Prostate gland (tissue), 2 donors: Measurements from ENCODE around the gene SIK2. TPM values are rescaled to one million over a fixed set of nuclear protein-coding genes. Genes with fewer than 3 reads are reported as not detected.

Experiments
- DNase-seq: peaks from one replicate; pipeline ENCODE4 v3.0.0-alpha.2; 2019; ENCODE audit warnings: low spot score
- H3K27ac ChIP-seq, 2 donors: fragments of 200-600 bp; sonication (generic); 2 replicates each; pipeline ENCODE4 v1.5.1; 2017 to 2019
- H3K27me3 ChIP-seq: fragments of 200-600 bp; sonication (generic); replicated peaks from 2 replicates; pipeline ENCODE4 v1.5.1; 2019; ENCODE audit not compliant: insufficient read depth
- H3K36me3 ChIP-seq, 2 donors: fragments of 200-600 bp; sonication (generic); 1 replicate in 1 of 2; 2 replicates in 1 of 2; pipeline versions ENCODE4 v1.5.1 to v1.8.1; 2017 to 2019
- H3K4me1 ChIP-seq: fragments of 200-600 bp; sonication (generic); replicated peaks from 2 replicates; pipeline ENCODE4 v1.5.1; 2019
- H3K4me3 ChIP-seq, 2 donors: fragments of 200-600 bp; sonication (generic); 2 replicates each; pipeline ENCODE4 v1.5.1; 2017 to 2019
- H3K9me3 ChIP-seq: fragments of 200-600 bp; sonication (generic); 2 replicates; pipeline ENCODE4 v1.5.1; 2017
- CTCF ChIP-seq, 4 experiments: fragments of 200-600 bp in 2 of 4; fragments of 450-650 bp in 2 of 4; sonication (generic) in 2 of 4; IDR thresholded peaks; 1 replicate in 3 of 4; 2 replicates in 1 of 4; pipeline ENCODE4 v1.5.1; 2016 to 2019; ENCODE audit warnings: antibody characterized with exemption in 4 of 4, mild to moderate bottlenecking in 2 of 4, moderate library complexity in 2 of 4
- POLR2A ChIP-seq: fragments of 450-650 bp; IDR thresholded peaks from one replicate; pipeline ENCODE4 v1.6.1; 2016; ENCODE audit warnings: antibody characterized with exemption, mild to moderate bottlenecking
- POLR2AphosphoS5 ChIP-seq: sonication (generic); formaldehyde crosslinking; IDR thresholded peaks from one replicate; pipeline ENCODE4 v1.6.1; 2017; ENCODE audit warnings: antibody characterized with exemption
- WGBS: methylation state at CpG from one replicate; pipeline ENCODE4 v1.1.5; 2018; 5-methylcytosine and 5-hydroxymethylcytosine counted together
- intact Hi-C: fragments of 100-400 bp; cut with DNase I; formaldehyde crosslinking; loops from one replicate; pipeline ENCODE4 v1.14.2; 2022
- total RNA-seq, 2 donors: library from RNA; depleted of rRNA; stranded (reverse); fragments of >200 nt; gene quantifications; one replicate each; pipeline ENCODE4 v1.1.0, GENCODE V29; 2016

The SIK2 gene
- total RNA-seq, 2 donors from 2014 or later: 13.0 to 18.7 TPM

GRCh38 chr11:111693224-111693937 lies 91.1 kb downstream of the SIK2 start:
- WGBS: 98% methylated on average over 6 of the region's 6 CpGs
- Histone ChIP-seq H3K27me3 (no peaks in the 10 kb centered on the region), H3K4me1 (no peaks in the 10 kb centered on the region), H3K4me3 (no peak overlapping the region), H3K36me3 (no peaks in the 10 kb centered on the region), H3K27ac (no peak overlapping the region), H3K9me3 (no peaks in the 10 kb centered on the region)
- no peak for DNase-seq
- TF ChIP-seq CTCF (IDR thresholded peaks at IDR 0.05): no peak
- no peak for TF ChIP-seq POLR2AphosphoS5
- TF ChIP-seq POLR2A: no peak
- intact Hi-C loops: no loop called here

DNA sequence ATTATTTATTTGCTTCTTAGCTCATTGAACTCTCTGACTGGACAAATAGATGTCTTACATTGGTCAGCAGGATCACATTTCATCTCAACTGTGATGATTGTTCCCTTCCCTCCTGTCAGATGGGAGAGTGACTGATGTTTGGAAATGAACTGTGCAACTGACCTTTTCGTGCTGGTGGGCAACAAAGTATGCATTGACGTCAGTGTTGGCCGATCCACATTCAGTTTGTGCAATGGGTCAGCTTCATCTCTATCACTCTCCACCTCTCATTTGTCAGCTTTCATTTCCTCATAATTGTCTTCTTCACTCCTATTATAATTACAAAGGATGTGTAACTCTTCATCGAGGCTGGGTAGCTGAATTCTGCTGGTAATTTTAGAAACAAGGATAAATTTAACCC lies 92.6 kb downstream of the SIK2 start:
- TF ChIP-seq POLR2AphosphoS5 (no peak), POLR2A (no peak), CTCF (IDR thresholded peaks at IDR 0.05) (no peak)
- 72% methylated on average over 4 of the region's 4 CpGs for WGBS
- Histone ChIP-seq H3K9me3 (no peaks in the 10 kb centered on the region), H3K36me3 (no peaks in the 10 kb centered on the region), H3K4me1 (no peaks in the 10 kb centered on the region), H3K27me3 (no peaks in the 10 kb centered on the region), H3K27ac (no peak overlapping the region), H3K4me3 (no peak overlapping the region)
- intact Hi-C loops: no loop called here
- DNase-seq: no peak

GRCh38 chr11:111696556-111696955 lies 94.3 kb downstream of the SIK2 start:
- no peak for TF ChIP-seq POLR2AphosphoS5

GRCh38 chr11:111697933-111698371 lies 95.7 kb downstream of the SIK2 start:
- no peaks in the 10 kb centered on the region for H3K36me3 ChIP-seq
- intact Hi-C loops: no loop called here
- TF ChIP-seq POLR2A (no peak), POLR2AphosphoS5 (no peak), CTCF (IDR thresholded peaks at IDR 0.05) (no peak)
- no peak overlapping the region for H3K27ac ChIP-seq
- DNase-seq: no peak
- H3K4me1 ChIP-seq: no peaks in the 10 kb centered on the region
- H3K27me3 ChIP-seq: no peaks in the 10 kb centered on the region
- no peaks in the 10 kb centered on the region for H3K9me3 ChIP-seq
- WGBS: 81% methylated on average over 1 of the region's 1 CpG
- no peak overlapping the region for H3K4me3 ChIP-seq

More at GRCh38 chr11:111696556-111696955, 94.3 kb downstream of the SIK2 start:
- intact Hi-C loops: no loop called here
- Histone ChIP-seq H3K9me3 (no peaks in the 10 kb centered on the region), H3K4me1 (no peaks in the 10 kb centered on the region), H3K27me3 (no peaks in the 10 kb centered on the region), H3K27ac (no peak overlapping the region), H3K4me3 (no peak overlapping the region), H3K36me3 (no peaks in the 10 kb centered on the region)
- no peak for DNase-seq
- 40% methylated on average over 1 of the region's 1 CpG for WGBS

DNA sequence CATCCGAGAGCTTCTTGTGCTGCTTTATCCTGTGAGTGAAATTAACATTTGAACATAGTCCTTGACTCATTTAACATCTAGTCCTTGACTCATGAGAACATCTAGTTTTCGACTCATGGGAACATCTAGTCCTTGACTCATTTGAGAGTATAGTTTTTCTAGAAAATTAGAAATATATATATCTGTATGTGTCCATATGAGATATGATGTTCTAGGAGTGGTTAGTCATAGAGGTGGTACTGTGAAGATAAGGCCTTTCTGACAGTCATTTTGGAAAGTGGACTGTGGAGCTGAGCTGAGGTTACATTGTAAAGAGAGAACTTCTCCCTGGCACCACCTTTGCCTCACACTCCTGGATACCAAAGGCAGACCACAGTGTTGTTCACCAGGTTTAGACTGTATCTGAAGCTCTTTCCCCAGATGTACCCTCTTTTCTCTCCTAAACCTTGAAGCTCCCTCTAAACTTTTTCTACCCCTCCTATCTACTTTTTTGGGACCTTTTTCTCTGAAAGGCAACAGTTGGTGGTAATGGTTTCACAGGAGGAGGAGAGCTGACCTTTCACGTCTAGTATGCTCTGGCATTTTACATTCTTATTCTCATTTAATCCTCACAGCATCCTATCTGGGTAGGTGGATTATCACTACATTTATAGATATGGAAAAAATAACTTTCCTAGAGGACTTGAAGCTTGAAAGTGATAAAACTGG lies 96.8 kb downstream of the SIK2 start:
- intact Hi-C loops: no loop called here
- Histone ChIP-seq H3K27ac (no peak overlapping the region), H3K4me3 (no peak overlapping the region), H3K36me3 (no peaks in the 10 kb centered on the region), H3K4me1 (no peaks in the 10 kb centered on the region), H3K9me3 (no peaks in the 10 kb centered on the region), H3K27me3 (no peaks in the 10 kb centered on the region)
- DNase-seq: no peak
- no peak for TF ChIP-seq POLR2A
- TF ChIP-seq POLR2AphosphoS5: no peak
- TF ChIP-seq CTCF (IDR thresholded peaks at IDR 0.05): no peak
- 93% methylated on average over 3 of the region's 3 CpGs for WGBS
